NCI-H1436 treated with DMSO at 0.1 percent for 48 hours (cell line): Measurements from ENCODE around the gene DTD1.

Experiments used
- DNase-seq: peaks from one replicate; lab custom pipeline; 2025; lab: John Stamatoyannopoulos, UW

The DTD1 gene

DNA sequence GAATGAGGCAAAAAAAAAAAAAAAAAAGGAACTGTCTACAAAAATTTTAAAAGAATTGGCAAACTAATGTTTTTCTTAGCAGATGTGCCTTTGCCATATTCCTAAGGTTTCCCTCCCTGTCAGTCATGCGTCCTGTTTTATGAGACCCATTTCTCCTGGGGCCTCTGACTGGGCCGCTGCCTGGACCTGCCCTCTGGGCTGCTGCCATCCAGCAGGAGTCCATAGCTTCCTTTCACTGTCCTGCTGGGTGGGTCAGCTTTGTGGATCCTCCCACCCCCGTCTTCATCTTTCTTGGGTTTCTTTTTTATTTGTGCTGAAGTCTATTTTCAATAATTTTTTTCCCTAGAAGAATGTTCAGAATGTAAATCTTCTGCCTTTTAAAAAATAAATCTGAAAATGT is 114.9 kb downstream of the DTD1 start:
- no peak for DNase-seq

DNA sequence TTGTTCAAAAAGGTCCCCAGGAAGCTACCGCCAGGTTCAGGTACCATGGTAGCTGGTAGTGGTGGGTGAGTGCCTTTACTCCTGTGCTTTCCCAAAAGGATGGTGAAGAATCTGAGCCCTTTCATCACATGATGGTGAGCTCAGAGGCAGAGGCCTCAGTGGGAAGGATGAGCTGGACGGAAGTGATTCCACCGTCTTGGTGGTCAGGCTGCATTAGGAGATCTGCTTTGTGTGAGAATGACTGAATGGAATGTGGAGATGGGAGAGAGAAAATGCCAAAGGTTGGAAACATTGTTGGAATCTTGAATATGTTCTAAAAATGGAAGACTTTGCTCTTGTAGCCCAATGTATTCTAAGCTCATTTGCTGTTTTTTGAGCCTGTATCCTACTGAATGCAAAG is 117.6 kb downstream of the DTD1 start:
- DNase-seq: no peak

- DNase-seq: no peak
Observed at GRCh38 chr20:18705910-18706309, 118.1 kb downstream of the DTD1 start.

DNA sequence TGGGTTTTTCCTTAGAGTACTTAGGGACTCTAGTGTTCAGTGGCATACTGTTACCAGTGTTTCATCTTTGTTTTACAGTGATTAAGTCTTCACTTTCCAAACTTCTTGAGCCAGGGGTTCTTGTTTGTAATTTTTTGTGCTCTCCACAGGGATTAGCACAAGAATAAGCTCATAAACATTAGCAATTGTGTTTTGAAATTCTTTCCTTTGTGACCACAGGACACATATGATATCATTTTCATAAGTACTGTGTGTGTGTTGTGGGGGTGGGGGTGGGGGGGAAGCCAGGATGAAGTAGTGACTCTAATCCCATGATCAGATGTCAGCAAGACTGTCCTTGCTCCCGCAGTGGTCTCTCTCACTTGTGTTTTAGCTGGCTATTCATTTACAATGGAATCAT is 124.3 kb downstream of the DTD1 start:
- no peak for DNase-seq

DNA sequence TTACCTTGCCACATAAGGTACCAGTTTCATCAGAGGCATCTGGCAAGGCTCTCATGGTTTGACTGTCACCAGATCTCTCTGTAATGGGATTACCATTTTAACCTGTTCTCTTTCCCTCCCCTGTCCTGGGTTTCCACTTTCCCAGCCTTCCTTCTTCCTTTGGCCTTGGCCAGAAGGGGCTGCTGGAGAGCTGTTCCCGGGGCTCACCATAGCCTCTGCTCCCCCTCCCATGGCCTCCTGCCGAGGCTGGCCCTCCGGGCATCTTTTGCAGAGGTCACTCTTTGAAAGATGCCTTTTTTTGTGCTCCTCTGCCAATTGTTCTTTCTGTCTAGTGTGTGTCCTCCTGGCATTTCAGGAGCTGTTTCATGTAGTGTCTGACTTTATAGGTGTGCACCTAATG is 125.0 kb downstream of the DTD1 start:
- no peak for DNase-seq

GRCh38 chr20:18715564-18715963 is 127.7 kb downstream of the DTD1 start:
- DNase-seq: no peak

- DNase-seq: peak; percentile 32
Observed at GRCh38 chr20:18717062-18717461, 129.2 kb downstream of the DTD1 start.

DNA sequence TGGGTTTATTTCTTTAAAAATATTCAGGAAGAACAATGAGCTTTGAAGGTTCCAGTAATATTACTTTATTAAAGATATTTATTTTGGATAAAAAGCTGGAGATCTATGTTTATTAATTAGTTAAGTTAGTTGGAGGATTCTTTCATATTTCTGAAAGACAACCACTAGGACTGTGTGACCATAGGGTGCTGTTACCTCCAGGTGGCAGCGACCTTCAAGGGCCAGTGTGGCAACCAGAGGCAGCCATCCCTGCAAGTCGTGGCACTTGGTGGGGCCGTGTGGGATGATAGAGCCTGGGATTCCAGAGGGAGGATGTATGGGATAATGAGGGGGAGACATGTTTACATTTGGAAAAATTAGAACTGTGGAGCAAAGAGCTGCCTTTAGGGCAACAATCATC is 130.3 kb downstream of the DTD1 start:
- no peak for DNase-seq

GRCh38 chr20:18719426-18719825 is 131.6 kb downstream of the DTD1 start:
- no peak for DNase-seq

GRCh38 chr20:18721551-18722115 is 133.8 kb downstream of the DTD1 start:
- DNase-seq: no peak

DNA sequence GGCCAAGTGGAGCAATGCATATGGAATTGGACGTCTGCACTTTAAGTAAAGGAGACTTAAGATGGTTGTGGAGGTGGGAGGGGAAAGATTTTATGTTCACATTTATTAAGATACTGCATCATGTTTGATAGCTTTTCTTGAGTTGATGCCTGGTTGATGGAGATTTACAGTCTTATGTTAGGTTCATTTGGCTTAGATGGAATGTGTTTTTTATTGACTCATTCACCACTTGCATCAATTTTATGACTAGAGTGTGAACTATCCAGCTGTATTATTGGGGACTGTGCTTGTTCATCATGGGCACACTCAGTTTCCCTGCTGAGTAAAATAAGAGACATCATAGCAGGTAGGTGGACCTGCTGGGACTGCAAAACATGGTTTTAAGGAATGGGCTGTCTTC is 134.5 kb downstream of the DTD1 start:
- no peak for DNase-seq

DNA sequence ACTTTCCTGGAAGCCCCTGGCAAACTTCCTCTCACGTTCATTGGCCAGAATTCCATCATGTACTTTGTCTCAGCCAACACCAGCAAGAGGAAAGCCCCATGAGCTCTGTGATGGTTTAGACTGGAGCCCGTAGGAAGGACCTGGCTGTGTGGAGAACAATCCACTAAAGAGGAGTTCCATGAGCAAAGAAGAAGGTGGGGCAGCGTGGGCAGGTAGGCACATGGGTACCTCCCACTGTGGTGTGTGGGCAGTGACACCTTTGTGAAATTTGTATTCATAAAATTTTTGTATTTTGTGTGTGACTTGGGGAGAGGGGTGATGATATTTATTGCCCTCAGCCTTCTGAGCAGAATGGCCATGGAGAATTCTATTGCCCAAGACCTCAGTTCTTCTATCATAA is 136.2 kb downstream of the DTD1 start:
- DNase-seq: no peak

DNA sequence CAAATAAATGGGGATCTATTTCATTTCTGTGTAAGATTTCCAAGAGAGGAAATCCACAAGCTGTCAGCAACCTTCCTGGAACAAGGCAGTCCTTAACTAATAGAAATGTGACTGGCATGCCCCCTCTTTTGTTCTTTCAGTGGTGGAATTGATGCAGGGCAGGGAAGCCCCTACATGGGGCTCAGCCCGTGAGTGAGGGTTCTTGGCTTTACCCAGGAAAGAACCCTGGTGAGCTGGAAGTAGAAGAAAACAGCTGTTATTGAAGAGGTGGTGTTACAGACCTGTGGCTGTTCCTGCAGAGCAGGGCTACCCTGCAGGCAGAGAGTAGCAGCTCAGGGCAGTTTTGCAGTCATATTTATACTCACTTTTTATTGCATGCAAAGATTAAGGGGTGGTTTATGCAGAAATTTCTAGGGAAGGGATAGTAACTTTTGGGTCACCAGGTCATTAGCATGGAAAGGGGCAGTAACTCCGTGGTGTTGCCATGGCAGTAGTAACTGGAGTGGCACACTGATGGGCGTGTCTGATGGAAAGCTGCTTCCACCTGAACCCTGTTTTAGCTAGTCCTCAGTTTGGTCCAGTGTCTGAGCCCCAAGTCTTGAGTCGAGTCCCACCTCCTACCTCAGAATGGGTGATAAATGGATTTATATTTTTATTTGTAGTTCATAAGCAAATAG is 137.1 kb downstream of the DTD1 start:
- no peak for DNase-seq

GRCh38 chr20:18727032-18727508 is 139.2 kb downstream of the DTD1 start:
- no peak for DNase-seq

DNA sequence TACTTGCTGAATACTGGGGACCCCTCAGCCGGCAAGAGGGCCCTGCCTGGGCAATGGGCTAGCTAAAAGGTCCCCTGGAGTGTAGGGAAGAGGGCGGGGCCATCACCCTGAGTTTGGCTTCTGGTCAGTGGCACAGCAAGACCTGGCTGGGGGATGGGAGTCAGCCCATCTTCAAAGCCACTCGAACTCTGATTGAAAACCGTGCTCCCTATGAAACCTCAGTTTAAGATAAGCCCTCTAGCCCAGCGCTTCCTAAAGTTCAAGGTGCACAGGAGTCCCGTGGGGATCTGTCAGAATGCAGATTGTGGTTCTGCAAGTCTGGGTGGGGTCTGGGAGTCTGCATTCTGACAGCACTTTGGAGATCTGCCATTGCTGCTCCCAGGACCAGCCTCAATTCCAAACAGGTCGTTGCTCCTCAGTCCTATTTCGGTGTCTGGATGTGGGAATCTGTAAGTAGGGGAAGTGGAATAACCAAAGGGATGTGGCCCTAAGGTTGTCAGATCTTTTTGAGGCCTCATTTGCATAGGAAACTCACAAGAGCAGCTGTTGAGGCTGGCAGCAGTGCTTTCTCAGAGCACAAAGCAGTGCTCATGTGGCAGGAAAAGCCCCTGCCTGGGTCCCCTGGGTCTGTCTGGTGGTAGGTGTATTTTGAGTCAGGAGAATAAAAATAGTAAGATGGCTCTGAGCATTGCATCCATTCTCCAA is 140.5 kb downstream of the DTD1 start:
- no peak for DNase-seq

GRCh38 chr20:18728870-18729224 is 141.0 kb downstream of the DTD1 start:
- DNase-seq: no peak

DNA sequence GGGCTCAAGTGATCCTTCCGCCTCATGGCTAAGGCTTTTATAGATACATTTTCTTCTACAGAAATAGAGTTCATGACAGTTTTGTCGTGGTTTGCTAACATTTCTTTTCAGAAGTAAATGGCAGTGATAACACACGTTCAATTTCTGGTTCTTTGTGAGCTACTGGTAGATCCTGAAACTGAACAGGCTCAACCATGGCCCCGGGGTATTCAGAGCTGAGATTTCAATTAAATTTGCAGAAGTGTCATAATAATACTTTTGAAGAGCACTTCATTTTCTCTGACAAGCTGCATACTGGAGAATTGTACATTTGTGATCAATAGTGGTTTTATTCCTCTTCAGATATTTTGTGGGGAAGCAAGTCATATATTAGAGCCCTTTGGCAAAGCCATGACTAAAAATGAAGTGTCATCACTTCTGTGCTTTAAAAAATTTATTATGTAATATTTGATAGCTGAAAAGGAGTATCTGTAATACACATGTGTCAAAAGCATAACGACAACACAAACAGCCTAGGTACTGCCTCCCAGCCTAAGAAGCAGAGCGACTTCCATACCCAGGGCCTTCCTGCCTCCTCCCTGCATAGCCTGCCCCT is 141.5 kb downstream of the DTD1 start:
- DNase-seq: no peak

- no peak for DNase-seq
Observed at GRCh38 chr20:18731940-18732339, 144.1 kb downstream of the DTD1 start.

- no peak for DNase-seq
Observed at GRCh38 chr20:18734525-18735189, 146.8 kb downstream of the DTD1 start.

GRCh38 chr20:18737140-18737539 is 149.3 kb downstream of the DTD1 start:
- no peak for DNase-seq

- no peak for DNase-seq
Observed at GRCh38 chr20:18738055-18738454, 150.2 kb downstream of the DTD1 start.

DNA sequence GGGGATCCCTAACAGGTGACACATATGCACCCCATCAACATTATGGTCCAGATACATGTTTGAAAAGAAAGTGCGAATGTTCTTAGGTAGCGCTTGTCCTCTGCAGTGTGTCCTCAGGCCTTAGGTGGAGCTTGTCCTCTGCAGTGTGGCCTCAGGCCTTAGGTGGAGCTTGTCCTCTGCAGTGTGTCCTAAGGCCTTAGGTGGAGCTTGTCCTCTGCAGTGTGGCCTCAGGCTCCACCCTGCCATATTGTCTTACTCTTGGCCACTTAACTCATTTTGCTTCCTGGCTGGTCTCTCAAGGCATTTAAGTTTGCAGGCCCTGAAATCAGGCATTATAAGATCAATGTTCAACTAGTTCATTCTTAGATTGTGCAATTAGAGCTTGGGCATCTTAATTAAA is 151.0 kb downstream of the DTD1 start:
- no peak for DNase-seq

DNA sequence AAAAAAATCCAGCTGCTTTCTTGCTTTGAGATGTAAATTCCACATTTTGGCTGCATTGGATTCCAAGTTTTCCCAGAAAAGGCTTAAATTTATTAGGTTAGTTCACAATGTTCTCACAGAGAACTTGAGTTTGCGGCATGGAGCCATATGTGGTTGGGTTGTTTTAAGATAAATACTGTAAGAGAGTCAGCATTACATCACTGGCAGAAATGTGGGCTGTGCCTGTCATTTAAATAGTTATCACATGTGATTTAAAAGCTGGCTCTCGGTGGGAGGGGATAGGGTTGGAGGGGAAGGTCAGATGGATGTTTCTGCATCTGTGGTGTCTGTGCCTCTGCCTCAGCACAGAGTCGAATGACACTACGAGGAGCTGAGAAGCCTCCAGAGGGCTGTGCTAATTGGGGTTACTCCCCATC is 151.9 kb downstream of the DTD1 start:
- DNase-seq: no peak
